Fibroblast of the aortic adventitia (primary cell): ENCODE measurements around the gene GID4. TPM values are rescaled to one million over a fixed set of nuclear protein-coding genes. Genes with fewer than 3 reads are reported as not detected.

Experiments
- DNase-seq: peaks from one replicate; pipeline ENCODE4 v3.0.0-alpha.2; 2010; ENCODE audit warnings: low read depth
- H3K4me3 ChIP-seq: 2 replicates; pipeline ENCODE4 v1.5.1; 2011; ENCODE audit warnings: low read depth, mild to moderate bottlenecking, control low read depth, low read length, moderate library complexity
- total RNA-seq: library from RNA; depleted of rRNA; stranded (reverse); fragments of >200 nt; gene quantifications from 2 replicates; pipeline ENCODE4 v1.2.3, GENCODE V29; 2012; ENCODE audit warnings: low replicate concordance
- TF ChIP-seq, protein P1 (sequence below): IDR thresholded peaks from 2 replicates; pipeline ENCODE4 v1.5.1; 2011; ENCODE audit warnings: mild to moderate bottlenecking, low read length, control low read depth, inconsistent platforms; ENCODE audit not compliant: insufficient read depth

The GID4 gene
- total RNA-seq, 1 donor: 7.8 TPM

DNA sequence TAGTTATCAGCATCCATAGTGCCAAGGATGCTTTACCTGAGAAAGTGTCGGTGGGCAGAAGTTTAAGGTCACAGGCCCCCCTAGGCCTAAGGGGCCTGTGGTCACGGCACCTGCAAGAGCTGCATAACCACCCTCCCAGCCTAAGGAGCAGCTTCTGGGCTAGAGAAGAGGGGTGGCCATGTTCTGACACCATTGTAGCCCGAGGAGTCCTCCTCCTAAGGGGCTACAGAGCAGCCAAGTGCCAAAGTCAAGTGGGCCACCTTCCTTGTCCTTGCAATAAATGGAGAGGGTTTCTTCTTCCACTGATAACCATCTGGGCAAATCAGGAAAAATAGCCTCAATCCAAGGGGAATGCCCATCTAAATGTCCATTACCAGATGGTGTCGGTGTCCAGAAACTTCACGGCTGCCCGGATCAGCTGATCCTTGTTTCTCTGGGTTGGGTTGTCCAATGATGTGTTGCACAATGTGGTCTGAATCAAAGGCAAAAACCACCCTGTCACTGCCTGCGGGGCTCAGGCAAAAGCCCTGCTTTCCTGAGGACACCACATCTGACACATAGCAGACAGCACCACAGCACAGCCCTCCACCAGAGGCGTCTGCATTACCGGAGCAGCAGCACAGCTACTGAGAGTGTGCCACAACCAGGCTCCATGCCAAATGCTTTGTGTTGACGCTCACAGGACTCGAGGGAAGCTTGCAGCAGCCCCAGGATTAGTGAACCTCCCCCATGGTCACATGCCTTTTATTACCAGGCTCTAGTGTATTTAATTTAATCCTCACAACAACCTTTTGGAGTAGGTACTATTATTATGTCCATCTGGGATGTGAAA is 13.0 kb upstream of the GID4 start:
- TF ChIP-seq, protein P1, sequence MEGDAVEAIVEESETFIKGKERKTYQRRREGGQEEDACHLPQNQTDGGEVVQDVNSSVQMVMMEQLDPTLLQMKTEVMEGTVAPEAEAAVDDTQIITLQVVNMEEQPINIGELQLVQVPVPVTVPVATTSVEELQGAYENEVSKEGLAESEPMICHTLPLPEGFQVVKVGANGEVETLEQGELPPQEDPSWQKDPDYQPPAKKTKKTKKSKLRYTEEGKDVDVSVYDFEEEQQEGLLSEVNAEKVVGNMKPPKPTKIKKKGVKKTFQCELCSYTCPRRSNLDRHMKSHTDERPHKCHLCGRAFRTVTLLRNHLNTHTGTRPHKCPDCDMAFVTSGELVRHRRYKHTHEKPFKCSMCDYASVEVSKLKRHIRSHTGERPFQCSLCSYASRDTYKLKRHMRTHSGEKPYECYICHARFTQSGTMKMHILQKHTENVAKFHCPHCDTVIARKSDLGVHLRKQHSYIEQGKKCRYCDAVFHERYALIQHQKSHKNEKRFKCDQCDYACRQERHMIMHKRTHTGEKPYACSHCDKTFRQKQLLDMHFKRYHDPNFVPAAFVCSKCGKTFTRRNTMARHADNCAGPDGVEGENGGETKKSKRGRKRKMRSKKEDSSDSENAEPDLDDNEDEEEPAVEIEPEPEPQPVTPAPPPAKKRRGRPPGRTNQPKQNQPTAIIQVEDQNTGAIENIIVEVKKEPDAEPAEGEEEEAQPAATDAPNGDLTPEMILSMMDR: no peak
- peak; percentile 58 for DNase-seq
- H3K4me3 ChIP-seq: no peak overlapping the region

DNA sequence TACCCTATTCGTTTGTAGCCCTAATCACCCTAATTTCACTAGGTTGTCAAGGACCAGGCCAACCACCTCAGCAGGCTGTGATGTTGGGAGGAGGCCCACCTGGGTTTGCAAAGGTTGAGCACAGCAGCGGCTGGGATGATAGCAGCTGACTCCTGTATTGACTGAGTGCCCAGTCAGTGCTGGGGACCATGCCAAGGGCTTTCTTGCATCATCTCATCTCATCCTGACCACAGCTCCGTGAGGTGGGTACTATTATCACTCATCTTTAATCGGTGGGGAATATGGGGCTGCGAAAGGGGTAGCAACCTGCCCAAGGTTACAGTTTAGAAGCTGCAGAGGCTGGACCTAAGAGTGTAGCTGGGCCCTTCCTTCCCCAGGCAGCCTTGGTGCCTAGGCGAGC is 11.9 kb upstream of the GID4 start:
- TF ChIP-seq, protein P1: no peak
- no peak for DNase-seq
- H3K4me3 ChIP-seq: no peak overlapping the region

DNA sequence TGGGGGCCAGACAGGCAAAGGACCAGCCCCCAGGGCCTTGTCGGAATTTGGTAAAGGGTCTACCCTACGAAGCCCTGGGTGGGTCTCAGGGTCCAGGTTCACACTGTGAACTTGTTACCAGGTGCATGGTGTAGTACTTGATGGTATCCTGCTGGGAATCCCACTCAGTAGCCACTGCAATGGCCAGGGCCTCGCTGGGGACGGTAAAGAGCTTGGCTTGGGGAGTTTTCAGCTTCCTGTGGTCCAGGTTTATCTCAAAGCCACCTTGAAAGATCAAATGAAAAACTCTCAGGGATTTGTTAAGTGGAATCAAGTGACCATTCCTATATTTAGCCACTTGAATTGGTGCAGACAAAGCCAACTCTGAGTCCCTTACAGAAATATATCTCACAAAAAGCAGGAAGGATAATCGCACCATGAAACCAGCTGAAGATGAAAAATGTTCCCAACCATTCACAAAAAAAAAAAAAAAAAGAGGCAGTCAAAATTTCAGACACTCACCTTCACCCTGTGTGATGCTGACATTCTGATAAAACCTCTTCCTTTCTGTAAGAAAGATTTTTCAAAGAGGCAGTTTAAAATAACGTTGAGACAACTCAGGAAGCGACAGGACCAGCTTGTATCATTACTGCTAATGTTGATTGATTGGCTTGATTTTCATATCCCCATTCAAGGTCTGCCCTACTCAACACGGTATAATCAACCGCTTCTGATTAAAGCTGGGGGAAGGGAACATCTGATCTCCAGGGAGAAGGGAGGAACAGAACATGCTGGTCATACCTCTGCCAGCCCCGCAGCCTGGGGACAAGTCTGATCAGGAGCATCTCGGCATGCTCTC is 10.9 kb upstream of the GID4 start:
- TF ChIP-seq, protein P1: no peak
- no peak overlapping the region for H3K4me3 ChIP-seq
- DNase-seq: no peak

DNA sequence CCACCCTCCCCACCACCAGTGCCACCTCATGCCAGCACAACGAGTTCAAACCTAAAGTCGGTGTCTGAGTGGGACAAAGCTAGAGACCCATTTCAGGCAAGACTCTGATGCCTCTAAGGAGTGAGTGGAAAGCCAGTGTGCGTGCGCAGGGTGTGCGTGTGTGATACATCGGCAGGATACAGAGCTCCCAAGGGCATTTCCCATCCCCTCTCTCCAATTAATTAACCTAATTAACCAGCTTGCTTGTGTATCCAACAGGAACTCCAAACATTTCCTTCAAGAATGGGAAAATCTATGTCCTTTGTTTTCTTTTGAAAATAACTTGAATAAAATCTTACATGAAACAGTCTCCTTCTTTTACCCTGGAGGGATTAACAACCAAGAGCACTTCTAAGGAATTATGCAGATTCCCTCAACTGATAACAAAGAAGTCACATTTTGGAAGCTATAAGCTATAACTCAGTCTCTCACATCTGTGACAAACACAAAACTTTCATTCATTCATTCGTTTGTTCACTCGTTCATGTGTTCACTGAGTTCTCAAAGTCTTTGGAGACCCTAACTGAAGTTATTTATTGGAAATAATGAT is 10.2 kb upstream of the GID4 start:
- no peak overlapping the region for H3K4me3 ChIP-seq
- no peak for DNase-seq
- TF ChIP-seq, protein P1: no peak

DNA sequence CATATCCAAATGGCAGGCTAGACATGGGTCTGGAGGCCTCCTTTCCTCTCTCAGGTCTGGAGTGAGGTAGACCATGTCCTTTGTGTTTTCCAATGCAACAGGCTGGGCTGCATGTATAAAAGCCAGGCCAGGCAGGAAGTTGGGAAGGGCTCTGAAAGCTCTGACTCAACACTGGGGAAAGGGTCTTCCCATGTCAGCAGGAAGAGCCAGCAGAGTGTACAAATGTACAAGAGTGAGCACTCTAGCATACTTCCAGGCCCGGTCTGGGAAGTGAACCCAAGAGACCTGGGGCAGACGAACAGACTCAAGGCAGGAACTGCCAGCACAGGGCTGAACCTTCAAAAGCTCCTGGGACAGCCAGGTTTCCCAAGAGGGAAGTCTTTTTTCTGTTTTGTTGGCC is 7.3 kb upstream of the GID4 start:
- no peak for DNase-seq
- TF ChIP-seq, protein P1: no peak

DNA sequence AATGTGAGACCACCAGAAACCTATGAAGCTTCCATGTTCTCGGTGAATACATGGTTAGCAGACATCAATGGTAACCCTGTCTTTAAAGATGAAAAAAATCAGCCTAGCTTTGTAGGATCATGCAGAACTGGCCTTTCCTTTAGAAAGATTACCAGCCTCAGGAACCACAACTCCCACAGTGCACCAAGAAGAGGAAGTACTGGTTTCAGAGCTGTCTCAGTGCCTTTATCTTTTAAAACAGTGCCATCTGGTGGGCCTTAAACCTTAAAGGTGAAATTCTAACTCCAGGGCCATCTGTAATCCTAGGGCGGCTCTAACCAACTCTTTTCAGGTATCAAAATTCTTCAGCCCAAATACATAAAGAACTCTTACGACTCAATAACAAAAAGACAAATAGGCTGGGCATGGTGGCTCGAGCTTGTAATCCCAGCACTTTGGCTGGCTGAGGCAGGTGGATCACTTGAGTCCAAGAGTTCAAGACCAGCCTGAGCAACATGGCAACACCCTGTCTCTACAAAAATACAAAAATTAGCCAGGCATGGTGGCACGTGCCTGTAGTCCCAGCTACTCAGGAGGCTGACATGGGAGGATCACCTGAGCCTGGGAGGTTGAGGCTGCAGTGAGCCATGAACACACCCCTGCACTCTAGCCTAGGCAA is 5.6 kb upstream of the GID4 start:
- TF ChIP-seq, protein P1: peak; percentile 56
- peak; percentile 92 for DNase-seq
- no peak overlapping the region for H3K4me3 ChIP-seq

More for the DNA sequence above, 7.3 kb upstream of the GID4 start:
- H3K4me3 ChIP-seq: no peak overlapping the region
